Neutrophil (primary cell): ENCODE measurements around the gene VWDE.

ENCODE experiments used
- H3K27ac ChIP-seq: fragments of 200-600 bp; sonication (generic); 2 replicates; pipeline ENCODE4 v1.5.1; 2016; ENCODE audit warnings: mild to moderate bottlenecking, moderate library complexity
- H3K27me3 ChIP-seq: fragments of 200-600 bp; sonication (generic); 2 replicates; pipeline ENCODE4 v1.6.0; 2016; ENCODE audit warnings: mild to moderate bottlenecking
- H3K36me3 ChIP-seq: fragments of 200-600 bp; sonication (generic); 2 replicates; pipeline ENCODE4 v1.5.1; 2017
- H3K4me1 ChIP-seq, 2 experiments: fragments of 200-600 bp in 1 of 2; sonication (generic) in 1 of 2; 1 replicate in 1 of 2; 2 replicates in 1 of 2; pipeline versions ENCODE4 v1.5.1 to v1.6.1; 2013 to 2016; ENCODE audit warnings: low read depth in 1 of 2, low read length in 1 of 2, mild to moderate bottlenecking in 1 of 2, moderate library complexity in 1 of 2; ENCODE audit not compliant: control insufficient read depth in 1 of 2, insufficient read depth in 1 of 2
- H3K4me3 ChIP-seq, 2 experiments: fragments of 200-600 bp in 1 of 2; sonication (generic) in 1 of 2; 1 replicate in 1 of 2; 2 replicates in 1 of 2; pipeline ENCODE4 v1.5.1; 2013 to 2016; ENCODE audit warnings: low read depth in 1 of 2, low read length in 1 of 2, mild to moderate bottlenecking in 1 of 2, moderate library complexity in 1 of 2
- H3K9me3 ChIP-seq: fragments of 200-600 bp; sonication (generic); 2 replicates; pipeline ENCODE4 v1.5.1; 2016
- TF ChIP-seq, protein P1 (sequence below): fragments of 200-600 bp; sonication (generic); IDR thresholded peaks from 2 replicates; pipeline ENCODE4 v1.5.1; 2016; ENCODE audit warnings: antibody characterized with exemption

Gene VWDE

DNA sequence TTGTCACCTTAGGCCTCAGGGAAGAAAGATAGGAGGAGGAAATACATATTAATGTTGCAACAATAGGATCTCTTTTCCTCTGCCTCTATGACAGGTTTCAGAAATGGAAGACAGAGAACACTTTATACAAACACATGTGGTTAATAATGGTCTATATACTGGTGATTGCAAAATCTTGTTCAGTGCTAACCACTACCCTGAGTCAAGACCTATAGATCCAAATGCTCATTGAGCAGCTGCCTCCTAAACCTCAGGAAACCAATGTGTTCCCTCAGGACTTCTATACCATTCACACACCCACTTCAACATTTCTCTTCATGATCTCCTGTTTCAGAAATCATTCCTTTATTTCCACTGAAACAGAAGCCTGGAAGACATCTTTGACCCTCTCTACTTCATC lies 32.5 kb upstream of the VWDE start:
- TF ChIP-seq, protein P1, sequence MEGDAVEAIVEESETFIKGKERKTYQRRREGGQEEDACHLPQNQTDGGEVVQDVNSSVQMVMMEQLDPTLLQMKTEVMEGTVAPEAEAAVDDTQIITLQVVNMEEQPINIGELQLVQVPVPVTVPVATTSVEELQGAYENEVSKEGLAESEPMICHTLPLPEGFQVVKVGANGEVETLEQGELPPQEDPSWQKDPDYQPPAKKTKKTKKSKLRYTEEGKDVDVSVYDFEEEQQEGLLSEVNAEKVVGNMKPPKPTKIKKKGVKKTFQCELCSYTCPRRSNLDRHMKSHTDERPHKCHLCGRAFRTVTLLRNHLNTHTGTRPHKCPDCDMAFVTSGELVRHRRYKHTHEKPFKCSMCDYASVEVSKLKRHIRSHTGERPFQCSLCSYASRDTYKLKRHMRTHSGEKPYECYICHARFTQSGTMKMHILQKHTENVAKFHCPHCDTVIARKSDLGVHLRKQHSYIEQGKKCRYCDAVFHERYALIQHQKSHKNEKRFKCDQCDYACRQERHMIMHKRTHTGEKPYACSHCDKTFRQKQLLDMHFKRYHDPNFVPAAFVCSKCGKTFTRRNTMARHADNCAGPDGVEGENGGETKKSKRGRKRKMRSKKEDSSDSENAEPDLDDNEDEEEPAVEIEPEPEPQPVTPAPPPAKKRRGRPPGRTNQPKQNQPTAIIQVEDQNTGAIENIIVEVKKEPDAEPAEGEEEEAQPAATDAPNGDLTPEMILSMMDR: no peak
- H3K4me3 ChIP-seq: no peak overlapping the region
- no peak overlapping the region for H3K27ac ChIP-seq
- H3K27me3 ChIP-seq: no peaks in the 10 kb centered on the region
- H3K9me3 ChIP-seq: no peaks in the 10 kb centered on the region
- no peaks in the 10 kb centered on the region for H3K4me1 ChIP-seq
- H3K36me3 ChIP-seq: no peaks in the 10 kb centered on the region

DNA sequence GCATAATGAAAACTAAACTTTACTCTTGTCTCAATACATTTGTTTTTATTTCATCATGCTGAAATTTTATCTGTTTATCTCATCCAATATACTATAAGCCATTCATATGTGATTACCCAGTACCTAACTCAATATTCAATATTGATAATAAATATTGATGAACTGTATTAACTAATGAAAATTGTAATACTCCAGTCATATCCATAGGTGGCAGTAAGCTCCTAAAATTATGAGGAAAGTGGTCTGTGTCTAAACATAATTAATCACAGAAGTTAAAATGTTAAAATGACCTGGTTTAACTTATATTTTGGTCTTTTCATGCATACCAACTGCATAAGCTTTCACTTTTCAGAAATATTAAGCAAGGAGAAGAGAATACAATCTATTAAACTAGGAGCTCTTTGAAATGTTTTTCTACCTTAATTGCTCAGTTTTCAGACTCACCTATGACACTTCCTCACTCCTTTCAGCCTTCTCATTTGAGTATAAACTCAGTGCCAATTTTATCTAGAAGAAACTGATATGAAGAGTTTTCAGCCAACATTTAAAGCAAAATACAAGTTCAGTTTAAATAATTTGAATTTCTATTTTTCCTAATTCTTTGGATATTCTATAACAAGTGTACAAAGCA lies 30.5 kb upstream of the VWDE start:
- Histone ChIP-seq H3K27ac (no peak overlapping the region), H3K36me3 (no peaks in the 10 kb centered on the region)
- TF ChIP-seq, protein P1: no peak

DNA sequence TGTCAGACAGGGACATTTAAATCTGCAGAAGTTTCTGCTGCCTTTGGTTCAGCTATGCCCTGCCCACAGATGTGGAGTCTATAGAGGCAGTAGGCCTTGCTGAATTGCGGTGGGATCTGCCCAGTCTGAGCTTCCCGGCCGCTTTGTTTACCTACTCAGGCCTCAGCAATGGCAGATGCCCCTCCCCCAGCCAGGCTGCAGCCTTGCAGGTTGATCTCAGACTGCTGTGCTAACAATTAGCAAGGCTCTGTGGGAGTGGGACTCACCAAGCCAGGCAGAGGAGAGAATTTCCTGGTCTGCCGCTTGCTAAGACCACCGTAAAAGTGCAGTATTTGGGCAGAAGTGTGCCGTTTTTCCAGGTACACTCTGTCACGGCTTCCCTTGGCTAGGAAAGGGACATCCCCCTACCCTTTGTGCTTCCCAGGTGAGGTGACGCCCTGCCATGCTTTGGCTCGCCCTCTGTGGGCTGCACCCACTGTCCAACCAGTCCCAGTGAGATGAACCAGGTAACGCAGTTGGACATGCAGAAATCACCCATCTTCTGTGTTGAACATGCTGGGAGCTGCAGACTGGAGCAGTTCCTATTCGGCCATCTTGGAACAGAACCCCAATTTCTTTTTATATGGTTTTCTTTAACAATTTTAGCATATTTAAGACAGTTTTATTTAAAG lies 28.4 kb upstream of the VWDE start:
- TF ChIP-seq, protein P1: no peak
- Histone ChIP-seq H3K27ac (no peak overlapping the region), H3K36me3 (no peaks in the 10 kb centered on the region), H3K9me3 (no peaks in the 10 kb centered on the region), H3K4me3 (no peak overlapping the region), H3K4me1 (no peaks in the 10 kb centered on the region), H3K27me3 (no peaks in the 10 kb centered on the region)

More for the DNA sequence above, 30.5 kb upstream of the VWDE start:
- H3K9me3 ChIP-seq: no peaks in the 10 kb centered on the region
- H3K27me3 ChIP-seq: no peaks in the 10 kb centered on the region
- H3K4me1 ChIP-seq: no peaks in the 10 kb centered on the region
- no peak overlapping the region for H3K4me3 ChIP-seq

DNA sequence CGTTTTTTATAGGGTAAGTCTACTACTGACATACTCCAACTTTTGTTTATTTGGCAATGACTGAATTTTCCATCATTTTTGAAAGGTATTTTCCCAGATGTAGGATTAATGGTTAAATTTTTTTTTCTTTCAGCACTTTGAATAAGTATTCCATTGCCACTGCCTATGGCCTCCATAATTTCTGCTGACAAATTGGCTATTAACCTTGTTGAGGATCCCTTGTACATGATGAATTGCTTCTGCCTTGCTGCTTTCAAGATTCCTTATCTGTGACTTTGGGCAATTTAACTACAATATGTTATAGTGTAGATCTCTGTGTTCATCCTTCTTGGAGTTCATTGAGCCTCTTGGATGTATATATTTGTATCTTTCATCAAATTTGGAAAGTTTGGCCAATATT lies 21.6 kb upstream of the VWDE start:
- no peaks in the 10 kb centered on the region for H3K9me3 ChIP-seq
- no peaks in the 10 kb centered on the region for H3K36me3 ChIP-seq
- no peaks in the 10 kb centered on the region for H3K4me1 ChIP-seq
- H3K4me3 ChIP-seq: no peak overlapping the region
- no peaks in the 10 kb centered on the region for H3K27me3 ChIP-seq
- no peak overlapping the region for H3K27ac ChIP-seq
- TF ChIP-seq, protein P1: no peak

DNA sequence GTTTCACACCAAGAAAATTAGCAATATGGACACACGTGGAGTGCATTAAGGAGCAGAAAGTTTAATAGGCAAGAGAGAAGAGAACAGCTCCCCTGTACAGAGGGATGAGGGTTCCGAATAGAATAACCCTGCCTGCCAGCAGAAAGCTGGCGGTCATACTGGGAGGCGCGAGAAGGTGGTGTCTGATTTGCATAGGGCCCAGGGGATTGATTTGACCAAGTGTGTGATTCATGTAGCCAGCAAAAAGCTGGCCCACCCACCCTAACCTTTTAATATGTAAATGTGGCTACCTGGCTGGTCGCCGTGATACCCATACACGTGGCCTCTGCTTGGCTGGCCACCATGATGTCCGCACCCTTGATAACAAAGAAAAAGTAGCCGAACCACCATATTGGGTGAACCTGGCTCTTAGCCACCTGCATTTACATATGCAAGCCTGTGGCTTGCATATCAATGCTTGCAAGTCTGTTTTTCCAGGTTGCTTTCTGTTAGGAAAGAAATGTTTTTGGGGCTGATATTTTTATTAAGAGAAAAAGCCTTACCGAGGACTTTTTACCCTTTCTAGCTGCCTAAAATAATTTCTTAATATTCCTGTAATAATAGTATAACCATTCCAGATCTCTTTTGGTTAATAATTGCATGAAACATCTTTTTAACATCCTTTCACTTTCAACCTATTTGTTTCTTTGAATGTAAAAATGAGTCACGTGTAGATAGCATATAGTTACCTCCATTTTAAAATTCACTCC lies 20.5 kb upstream of the VWDE start:
- no peaks in the 10 kb centered on the region for H3K27me3 ChIP-seq
- H3K27ac ChIP-seq: no peak overlapping the region
- H3K4me3 ChIP-seq: no peak overlapping the region
- TF ChIP-seq, protein P1: no peak
- no peaks in the 10 kb centered on the region for H3K4me1 ChIP-seq
- H3K9me3 ChIP-seq: no peaks in the 10 kb centered on the region
- no peaks in the 10 kb centered on the region for H3K36me3 ChIP-seq
